A673 (cell line): ENCODE results near the gene MAP2. TPM values are rescaled to one million over a fixed set of nuclear protein-coding genes. Genes with fewer than 3 reads are reported as not detected.

ENCODE experiments used
- BruUV-seq: library from RNA; stranded (reverse); fragments of 400-500 nt; replicated peaks from 2 replicates; lab custom pipeline; 2021; lab: Mats Ljungman, UMichigan
- CTCF ChIA-PET: fragments of 300-600 bp; sonication (Branson Sonifier 250); formaldehyde crosslinking; loops from one replicate; lab custom pipeline; 2022; ENCODE audit warnings: antibody characterized with exemption; lab: Charles Lee
- POLR2A ChIA-PET: fragments of 300-600 bp; sonication (Branson Sonifier 250); formaldehyde crosslinking; loops from one replicate; lab custom pipeline; 2022; ENCODE audit warnings: antibody characterized with exemption; ENCODE audit not compliant: low non-redundant PET; lab: Charles Lee
- DNase-seq: peaks from one replicate; pipeline ENCODE4 v3.0.0-alpha.2; 2015; ENCODE audit warnings: low spot score
- H3K27ac ChIP-seq: fragments of 200-600 bp; sonication (generic); 2 replicates; pipeline ENCODE4 v1.5.1; 2016; ENCODE audit warnings: mixed run types, low read depth, mild to moderate bottlenecking, mixed read lengths, antibody characterized with exemption, low read length; ENCODE audit not compliant: poor library complexity, severe bottlenecking
- H3K27me3 ChIP-seq: fragments of 200-600 bp; sonication (generic); replicated peaks from 2 replicates; pipeline ENCODE4 v1.6.1; 2017; ENCODE audit warnings: mixed run types, low read depth, mild to moderate bottlenecking, mixed read lengths, antibody characterized with exemption, low read length; ENCODE audit not compliant: insufficient read depth, poor library complexity
- H3K36me3 ChIP-seq: fragments of 200-600 bp; sonication (generic); 2 replicates; pipeline ENCODE4 v1.6.1; 2016; ENCODE audit warnings: mixed run types, mild to moderate bottlenecking, mixed read lengths, antibody characterized with exemption, low read length; ENCODE audit not compliant: insufficient read depth, poor library complexity, severe bottlenecking
- H3K4me1 ChIP-seq: fragments of 200-600 bp; sonication (generic); 2 replicates; pipeline ENCODE4 v1.6.1; 2017; ENCODE audit warnings: mixed run types, mild to moderate bottlenecking, mixed read lengths, antibody characterized with exemption, low read length; ENCODE audit not compliant: insufficient read depth, poor library complexity, severe bottlenecking
- H3K4me3 ChIP-seq: fragments of 200-600 bp; sonication (generic); 2 replicates; pipeline ENCODE4 v1.5.1; 2016; ENCODE audit warnings: low read depth, mixed run types, mild to moderate bottlenecking, mixed read lengths, low read length; ENCODE audit not compliant: poor library complexity, severe bottlenecking
- H3K9me3 ChIP-seq: fragments of 200-600 bp; sonication (generic); 2 replicates; pipeline ENCODE4 v1.6.1; 2016; ENCODE audit warnings: mixed run types, low read depth, mild to moderate bottlenecking, mixed read lengths, antibody characterized with exemption, low read length; ENCODE audit not compliant: poor library complexity, severe bottlenecking
- CTCF ChIP-seq: fragments of 300-800, 200-600 bp; sonication (generic); conservative IDR thresholded peaks from 2 replicates; pipeline ENCODE4 v1.5.1; 2017; ENCODE audit warnings: low read depth, mild to moderate bottlenecking, antibody characterized with exemption, low read length, moderate library complexity, mixed read lengths
- EZH2 ChIP-seq: fragments of 200-600 bp; sonication (generic); IDR thresholded peaks from 2 replicates; pipeline ENCODE4 v1.6.1; 2017; ENCODE audit warnings: borderline replicate concordance, low read depth, mild to moderate bottlenecking, mixed read lengths, antibody characterized with exemption, low read length; ENCODE audit not compliant: poor library complexity, severe bottlenecking
- intact Hi-C: fragments of 100-400 bp; cut with micrococcal nuclease; formaldehyde crosslinking; loops from one replicate; pipeline ENCODE4 v1.10.0; 2022; ENCODE audit not compliant: unreplicated experiment
- total RNA-seq: library from RNA; stranded (reverse); gene quantifications from 2 replicates; pipeline ENCODE4 v1.2.3, GENCODE V29; 2021

MAP2 gene
- total RNA-seq, 1 experiment from 2014 or later: 1.7 TPM

- H3K27ac ChIP-seq: no peak overlapping the region
- DNase-seq: no peak
- intact Hi-C loops: no loop called here
- no peaks in the 10 kb centered on the region for H3K4me1 ChIP-seq
- TF ChIP-seq CTCF (no peak), EZH2 (no peak)
- no peaks in the 10 kb centered on the region for H3K9me3 ChIP-seq
- no peaks in the 10 kb centered on the region for H3K27me3 ChIP-seq
- no peak overlapping the region for H3K4me3 ChIP-seq
- H3K36me3 ChIP-seq: no peaks in the 10 kb centered on the region
- POLR2A ChIA-PET: no interaction called here
- CTCF ChIA-PET: interaction anchor here (0.6 kb wide), 1 partner anchor 115 kb away, joined by 5 read pairs; no protein-coding TSS in a partner anchor
- BruUV-seq: no TSS peak
Observed at GRCh38 chr2:209441541-209441940, 17.7 kb downstream of the MAP2 start.

DNA sequence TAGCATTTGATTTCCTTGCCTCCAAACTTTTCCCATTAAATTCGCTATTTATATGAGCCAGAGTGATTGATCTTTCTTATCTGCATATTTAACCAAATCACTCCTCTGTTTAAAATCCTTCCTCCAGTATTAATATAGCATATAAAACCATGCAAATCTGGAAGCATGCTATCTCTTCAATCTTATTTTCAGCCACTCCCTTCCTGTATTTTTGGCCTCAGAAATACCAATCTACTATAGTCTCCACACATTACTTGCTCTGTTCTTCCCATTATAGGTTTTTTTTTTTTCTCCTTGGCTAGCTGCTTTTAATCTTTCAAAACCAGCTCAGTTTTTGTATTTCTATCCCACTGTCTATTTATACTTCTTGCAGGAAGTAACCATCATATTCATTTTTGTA is 19.1 kb downstream of the MAP2 start:
- ChIA-PET POLR2A (no interaction called here), CTCF (no interaction called here)
- Histone ChIP-seq H3K27me3 (no peaks in the 10 kb centered on the region), H3K4me3 (no peak overlapping the region), H3K4me1 (no peaks in the 10 kb centered on the region), H3K27ac (no peak overlapping the region), H3K36me3 (no peaks in the 10 kb centered on the region), H3K9me3 (no peaks in the 10 kb centered on the region)
- TF ChIP-seq EZH2 (no peak), CTCF (no peak)
- DNase-seq: no peak
- BruUV-seq: no TSS peak
- intact Hi-C loops: no loop called here

- TF ChIP-seq CTCF (no peak), EZH2 (no peak)
- Histone ChIP-seq H3K36me3 (no peaks in the 10 kb centered on the region), H3K27ac (no peak overlapping the region), H3K27me3 (no peaks in the 10 kb centered on the region), H3K4me1 (no peaks in the 10 kb centered on the region), H3K9me3 (no peaks in the 10 kb centered on the region), H3K4me3 (no peak overlapping the region)
- no peak for DNase-seq
- ChIA-PET POLR2A (no interaction called here), CTCF (no interaction called here)
- BruUV-seq: no TSS peak
- intact Hi-C loops: no loop called here
Observed at GRCh38 chr2:209445485-209445884, 21.6 kb downstream of the MAP2 start.
